ENCODE results near the gene CACNG3. TPM values are rescaled to one million over a fixed set of nuclear protein-coding genes. Genes with fewer than 3 reads are reported as not detected.
A peak's percentile ranks its signal among the peaks of the same experiment; 100 is the strongest.

The CACNG3 gene
- total and polyA plus RNA-seq, 2 of the 13 experiments (the other 11 are each of a cell fraction or from before 2014, with no cell fraction given) = not detected

GRCh38 chr16:24255456-24256371, at the start of gene CACNG3 (continued):
- TF ChIP-seq MAF1 (CRISPR knock-in tag; IDR thresholded peaks at IDR 0.05; ENCODE audit: borderline replicate concordance) (peak; percentile 34; the same call in 1 of the 2 replicates), ZNF543 (CRISPR knock-in tag; IDR thresholded peaks at IDR 0.05) (no peak), GABPB1 (CRISPR knock-in tag; IDR thresholded peaks at IDR 0.05) (no peak), MIER2 (CRISPR knock-in tag; IDR thresholded peaks at IDR 0.05) (peak; percentile 98), TFAP4 (IDR thresholded peaks at IDR 0.05; ENCODE audit: borderline replicate concordance, low read depth) (no peak), HDAC6 (IDR thresholded peaks at IDR 0.05; ENCODE audit: low read depth, low read length) (no peak), ATF1 (CRISPR knock-in tag; IDR thresholded peaks at IDR 0.05) (no peak), SALL1 (CRISPR knock-in tag; IDR thresholded peaks at IDR 0.05) (peak; percentile 67), ZFX (CRISPR knock-in tag; IDR thresholded peaks at IDR 0.05; ENCODE audit: low read depth) (no peak), ELK4 (CRISPR knock-in tag; IDR thresholded peaks at IDR 0.05; ENCODE audit: borderline replicate concordance) (no peak), DZIP1 (CRISPR knock-in tag; IDR thresholded peaks at IDR 0.05) (no peak), ZNF749 (CRISPR knock-in tag; IDR thresholded peaks at IDR 0.05; ENCODE audit: borderline replicate concordance) (peak; percentile 69; the same call in 1 of the 2 replicates), ZNF292 (CRISPR knock-in tag; IDR thresholded peaks at IDR 0.05; ENCODE audit: borderline replicate concordance, low read depth) (no peak), ISX (CRISPR knock-in tag; conservative IDR thresholded peaks at IDR 0.05) (no peak), ONECUT2 (CRISPR knock-in tag; IDR thresholded peaks at IDR 0.05) (no peak), FOSL1 (CRISPR knock-in tag; IDR thresholded peaks at IDR 0.05; ENCODE audit: borderline replicate concordance) (no peak)
- TF ChIP-seq, protein P1, sequence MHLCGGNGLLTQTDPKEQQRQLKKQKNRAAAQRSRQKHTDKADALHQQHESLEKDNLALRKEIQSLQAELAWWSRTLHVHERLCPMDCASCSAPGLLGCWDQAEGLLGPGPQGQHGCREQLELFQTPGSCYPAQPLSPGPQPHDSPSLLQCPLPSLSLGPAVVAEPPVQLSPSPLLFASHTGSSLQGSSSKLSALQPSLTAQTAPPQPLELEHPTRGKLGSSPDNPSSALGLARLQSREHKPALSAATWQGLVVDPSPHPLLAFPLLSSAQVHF (CRISPR knock-in tag; IDR thresholded peaks at IDR 0.05) = no peak
- TF ChIP-seq, protein P2, sequence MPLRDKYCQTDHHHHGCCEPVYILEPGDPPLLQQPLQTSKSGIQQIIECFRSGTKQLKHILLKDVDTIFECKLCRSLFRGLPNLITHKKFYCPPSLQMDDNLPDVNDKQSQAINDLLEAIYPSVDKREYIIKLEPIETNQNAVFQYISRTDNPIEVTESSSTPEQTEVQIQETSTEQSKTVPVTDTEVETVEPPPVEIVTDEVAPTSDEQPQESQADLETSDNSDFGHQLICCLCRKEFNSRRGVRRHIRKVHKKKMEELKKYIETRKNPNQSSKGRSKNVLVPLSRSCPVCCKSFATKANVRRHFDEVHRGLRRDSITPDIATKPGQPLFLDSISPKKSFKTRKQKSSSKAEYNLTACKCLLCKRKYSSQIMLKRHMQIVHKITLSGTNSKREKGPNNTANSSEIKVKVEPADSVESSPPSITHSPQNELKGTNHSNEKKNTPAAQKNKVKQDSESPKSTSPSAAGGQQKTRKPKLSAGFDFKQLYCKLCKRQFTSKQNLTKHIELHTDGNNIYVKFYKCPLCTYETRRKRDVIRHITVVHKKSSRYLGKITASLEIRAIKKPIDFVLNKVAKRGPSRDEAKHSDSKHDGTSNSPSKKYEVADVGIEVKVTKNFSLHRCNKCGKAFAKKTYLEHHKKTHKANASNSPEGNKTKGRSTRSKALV (CRISPR knock-in tag; IDR thresholded peaks at IDR 0.05) = no peak
- TF ChIP-seq, protein P3, sequence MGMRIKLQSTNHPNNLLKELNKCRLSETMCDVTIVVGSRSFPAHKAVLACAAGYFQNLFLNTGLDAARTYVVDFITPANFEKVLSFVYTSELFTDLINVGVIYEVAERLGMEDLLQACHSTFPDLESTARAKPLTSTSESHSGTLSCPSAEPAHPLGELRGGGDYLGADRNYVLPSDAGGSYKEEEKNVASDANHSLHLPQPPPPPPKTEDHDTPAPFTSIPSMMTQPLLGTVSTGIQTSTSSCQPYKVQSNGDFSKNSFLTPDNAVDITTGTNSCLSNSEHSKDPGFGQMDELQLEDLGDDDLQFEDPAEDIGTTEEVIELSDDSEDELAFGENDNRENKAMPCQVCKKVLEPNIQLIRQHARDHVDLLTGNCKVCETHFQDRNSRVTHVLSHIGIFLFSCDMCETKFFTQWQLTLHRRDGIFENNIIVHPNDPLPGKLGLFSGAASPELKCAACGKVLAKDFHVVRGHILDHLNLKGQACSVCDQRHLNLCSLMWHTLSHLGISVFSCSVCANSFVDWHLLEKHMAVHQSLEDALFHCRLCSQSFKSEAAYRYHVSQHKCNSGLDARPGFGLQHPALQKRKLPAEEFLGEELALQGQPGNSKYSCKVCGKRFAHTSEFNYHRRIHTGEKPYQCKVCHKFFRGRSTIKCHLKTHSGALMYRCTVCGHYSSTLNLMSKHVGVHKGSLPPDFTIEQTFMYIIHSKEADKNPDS (CRISPR knock-in tag; IDR thresholded peaks at IDR 0.05) = no peak
